Activated CD8-positive, alpha-beta memory T cell treated with anti-CD3 and anti-CD28 coated beads for 36 hours (primary cell): ENCODE measurements around the gene GRIA4. TPM values are rescaled to one million over a fixed set of nuclear protein-coding genes. Genes with fewer than 3 reads are reported as not detected.
"Not testable (repeated sequence)": the region's sequence is repeated elsewhere in the genome, so short reads cannot be mapped to it uniquely, and the experiment has no call there.

Experiments
- CTCF ChIA-PET: fragments of 350-600 bp; sonication (Branson Sonifier 250); formaldehyde crosslinking; loops from one replicate; lab custom pipeline; 2021; ENCODE audit warnings: antibody characterized with exemption; lab: Charles Lee
- POLR2A ChIA-PET: fragments of 350-600 bp; sonication (Branson Sonifier 250); formaldehyde crosslinking; loops from one replicate; lab custom pipeline; 2021; ENCODE audit warnings: antibody characterized with exemption; lab: Charles Lee
- total RNA-seq, 2 experiments: library from RNA; stranded (reverse); gene quantifications; one replicate each; pipeline ENCODE4 v1.2.3, GENCODE V29; 2021

Gene GRIA4
- total RNA-seq, 2 experiments from 2014 or later, result not detected

DNA sequence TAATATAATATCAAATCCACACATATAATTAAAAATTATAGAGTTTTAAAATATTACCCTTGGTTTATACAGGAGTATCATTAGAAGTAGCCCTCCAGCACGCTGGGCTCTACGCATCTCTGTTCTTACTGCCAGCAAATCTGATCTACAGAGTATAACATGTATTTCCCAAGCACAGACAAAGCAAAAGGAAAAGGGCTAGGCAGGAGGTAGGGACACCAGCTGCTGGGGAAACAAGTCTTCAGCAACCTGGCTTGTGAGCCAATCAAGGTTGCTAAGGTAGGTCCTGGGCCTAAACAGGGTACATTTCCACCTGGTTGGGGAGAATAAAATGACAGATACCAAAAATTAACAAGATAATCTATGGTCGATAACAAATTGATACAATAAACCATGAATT, 163.6 kb downstream of the GRIA4 start:
- POLR2A ChIA-PET, CTCF ChIA-PET: not testable (repeated sequence)

- CTCF ChIA-PET, result no interaction called here
- POLR2A ChIA-PET, result no interaction called here
These were observed 165.0 kb downstream of the GRIA4 start for GRCh38 chr11:105774899-105775298.

- ChIA-PET CTCF (no interaction called here), POLR2A (no interaction called here)
These were observed 171.1 kb downstream of the GRIA4 start for GRCh38 chr11:105780781-105781525.

DNA sequence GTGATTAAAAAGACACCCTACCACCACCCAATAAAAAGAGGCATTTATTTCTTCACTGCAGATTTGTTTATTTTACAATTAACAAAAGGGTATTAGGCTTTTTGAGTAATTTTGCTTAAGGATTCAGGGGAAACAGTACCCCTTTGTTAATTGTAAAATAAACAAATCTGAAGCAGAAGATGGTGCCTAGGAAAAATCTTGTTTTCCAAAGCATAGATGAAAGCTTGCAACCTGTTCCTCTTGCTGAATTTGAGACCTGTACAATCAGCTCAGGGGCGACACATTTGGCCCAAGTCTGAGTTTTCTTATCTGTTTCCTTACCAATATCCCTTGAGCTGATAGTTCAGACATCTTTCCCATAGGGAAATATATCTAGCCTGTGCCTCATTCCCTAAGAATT, 171.9 kb downstream of the GRIA4 start:
- POLR2A ChIA-PET, result no interaction called here

GRCh38 chr11:105783216-105783615, 173.3 kb downstream of the GRIA4 start:
- ChIA-PET CTCF (no interaction called here), POLR2A (no interaction called here)

More for the DNA sequence above, 171.9 kb downstream of the GRIA4 start:
- CTCF ChIA-PET, result no interaction called here

GRCh38 chr11:105785850-105786249, 176.0 kb downstream of the GRIA4 start:
- CTCF ChIA-PET, POLR2A ChIA-PET: not testable (repeated sequence)

- CTCF ChIA-PET, result no interaction called here
- POLR2A ChIA-PET, result no interaction called here
These were observed 176.9 kb downstream of the GRIA4 start for GRCh38 chr11:105786741-105787140.

DNA sequence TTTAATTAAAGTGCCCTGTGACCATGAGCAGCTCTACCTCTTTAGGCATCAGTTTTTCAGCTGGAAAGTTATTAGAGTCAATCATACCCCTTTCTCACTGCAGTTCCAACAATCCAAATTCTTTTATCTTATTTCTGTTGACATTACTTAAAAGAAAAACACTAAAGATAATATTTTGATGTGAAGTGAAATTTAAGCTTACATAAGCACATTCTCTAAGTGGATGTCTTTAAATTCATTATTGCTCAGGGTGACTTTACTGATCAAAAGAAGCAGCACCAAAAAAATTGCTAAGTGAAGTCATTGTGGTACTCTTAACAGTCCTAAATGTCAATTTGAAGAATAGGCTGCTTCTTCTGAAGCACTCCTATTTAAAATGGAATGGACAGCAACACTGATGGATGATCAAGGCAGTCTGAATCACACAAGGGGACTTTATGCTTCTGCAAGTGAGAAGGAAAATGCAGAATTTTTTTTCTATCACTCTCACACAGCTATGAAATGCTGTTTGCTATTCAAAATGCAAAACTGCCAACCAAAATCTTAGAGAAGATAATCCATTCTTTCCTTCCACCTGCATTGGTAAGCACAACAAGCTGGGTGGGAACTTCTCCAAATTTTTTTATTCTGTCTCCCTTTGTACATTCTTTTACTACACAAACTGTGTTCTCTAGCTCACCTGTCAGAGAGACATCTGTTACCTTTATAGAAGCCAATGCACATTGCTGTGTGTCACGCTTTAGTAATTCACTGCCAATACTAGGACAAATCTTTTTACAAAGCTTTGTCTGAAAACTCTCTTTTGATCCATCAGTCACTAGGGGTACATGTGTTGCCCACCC, 179.9 kb downstream of the GRIA4 start:
- ChIA-PET POLR2A (no interaction called here), CTCF (no interaction called here)

- CTCF ChIA-PET, result no interaction called here
- POLR2A ChIA-PET, result no interaction called here
These were observed 181.0 kb downstream of the GRIA4 start for GRCh38 chr11:105790840-105791239.

DNA sequence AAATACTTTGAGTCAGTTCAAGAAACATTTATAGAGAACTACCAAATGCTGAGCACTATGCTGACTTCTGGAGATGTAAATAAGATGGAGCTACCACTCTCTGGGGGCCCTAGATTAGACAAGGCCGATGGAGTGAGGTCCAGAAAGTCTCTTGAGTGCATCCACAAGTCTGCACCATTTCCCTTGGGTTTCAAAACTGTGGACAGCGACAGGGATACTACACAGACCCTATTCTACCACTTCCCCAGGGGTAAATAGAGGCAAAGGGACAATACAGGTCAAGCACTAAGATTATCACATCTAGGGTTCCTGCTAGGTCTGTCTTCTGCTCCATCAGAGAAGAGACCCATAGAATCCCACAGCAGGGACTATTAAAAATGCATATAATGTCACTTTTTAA, 183.2 kb downstream of the GRIA4 start:
- ChIA-PET POLR2A (no interaction called here), CTCF (no interaction called here)

DNA sequence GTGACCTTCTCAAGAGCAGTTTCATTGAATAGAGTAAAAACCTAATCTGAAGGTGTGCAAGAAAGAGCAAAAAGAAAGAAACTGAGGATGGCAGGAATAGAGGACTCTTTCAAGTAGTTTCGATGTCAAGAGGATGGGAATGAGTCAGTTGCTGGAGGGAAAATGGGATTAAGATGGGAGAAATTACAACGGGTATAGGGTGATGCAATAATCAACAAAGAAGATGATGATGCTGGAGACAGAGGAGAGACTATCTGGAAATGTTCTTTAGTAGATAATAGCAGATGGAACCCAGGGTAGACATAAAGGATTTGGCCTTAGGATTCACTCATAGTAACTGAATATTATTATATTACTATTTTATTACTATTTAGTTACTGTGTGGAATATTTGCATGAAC, 189.4 kb downstream of the GRIA4 start:
- ChIA-PET CTCF (no interaction called here), POLR2A (no interaction called here)

GRCh38 chr11:105799728-105800462, 190.0 kb downstream of the GRIA4 start:
- ChIA-PET CTCF (no interaction called here), POLR2A (no interaction called here)

GRCh38 chr11:105802390-105802789, 192.5 kb downstream of the GRIA4 start:
- POLR2A ChIA-PET, result no interaction called here
- CTCF ChIA-PET, result no interaction called here

- ChIA-PET CTCF (no interaction called here), POLR2A (no interaction called here)
These were observed 201.4 kb downstream of the GRIA4 start for GRCh38 chr11:105811242-105811641.

DNA sequence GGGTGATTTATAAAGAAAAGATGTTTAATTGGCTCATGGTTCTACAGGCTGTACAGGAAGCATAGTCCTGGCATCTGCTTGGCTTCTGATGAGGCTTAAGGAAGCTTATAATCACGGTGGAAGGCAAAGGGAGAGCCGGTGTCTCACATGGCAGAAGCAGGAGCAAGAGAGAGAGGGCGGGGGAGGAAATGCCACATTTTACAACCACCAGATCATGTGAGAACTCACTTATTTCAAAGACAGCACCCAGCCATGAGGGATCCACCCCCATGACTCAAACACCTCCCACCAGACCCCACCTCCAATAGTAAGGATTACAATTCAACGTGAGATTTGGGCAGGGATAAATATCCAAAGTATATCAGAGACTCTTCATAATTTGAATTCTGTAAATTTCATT, 211.5 kb downstream of the GRIA4 start:
- POLR2A ChIA-PET, result no interaction called here
- CTCF ChIA-PET, result no interaction called here

DNA sequence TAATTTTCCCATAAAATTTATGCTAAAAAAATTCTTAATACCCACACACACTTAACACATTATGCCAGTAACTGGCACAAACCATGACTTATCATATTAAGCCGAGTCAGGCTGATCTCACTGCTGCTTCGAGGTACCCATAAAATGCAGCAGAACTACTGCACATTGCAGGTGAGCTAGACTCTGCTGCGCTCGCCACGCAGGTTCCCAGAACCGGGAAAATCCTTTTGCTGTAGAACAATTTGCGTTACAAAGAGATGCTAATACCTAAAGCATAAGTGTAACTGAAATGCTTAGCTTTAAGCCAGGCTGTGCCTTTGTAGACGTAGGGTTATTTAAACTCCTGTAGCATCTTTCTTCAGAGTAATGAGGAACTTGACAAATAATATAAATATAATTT, 211.9 kb downstream of the GRIA4 start:
- ChIA-PET POLR2A (no interaction called here), CTCF (no interaction called here)

- ChIA-PET CTCF (interaction anchor here (0.6 kb wide), 1 partner anchor 349 kb away, joined by 3 read pairs; no protein-coding TSS in a partner anchor), POLR2A (no interaction called here)
These were observed 213.7 kb downstream of the GRIA4 start for GRCh38 chr11:105823495-105824033.

GRCh38 chr11:105824457-105825013, 214.7 kb downstream of the GRIA4 start:
- ChIA-PET CTCF (no interaction called here), POLR2A (no interaction called here)

DNA sequence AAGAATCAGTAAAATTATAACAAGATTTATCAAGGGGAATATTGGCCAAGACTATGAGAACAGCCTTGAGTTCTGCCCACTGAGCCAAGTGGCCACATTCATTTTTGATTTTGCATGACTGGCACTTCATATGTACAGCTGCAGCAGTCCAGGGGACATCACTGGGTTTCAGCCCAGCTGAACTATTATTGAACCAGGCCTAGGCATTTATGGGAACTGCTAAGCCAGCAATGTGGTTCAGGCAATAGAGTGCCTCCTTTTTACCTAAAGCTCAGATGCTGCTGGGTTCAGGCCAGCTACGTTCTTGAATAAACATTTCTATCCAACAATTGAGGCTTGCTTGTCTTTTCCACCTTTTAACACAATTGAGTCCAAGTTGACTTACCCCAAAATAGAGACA, 215.3 kb downstream of the GRIA4 start:
- POLR2A ChIA-PET, result no interaction called here
- CTCF ChIA-PET, result no interaction called here

GRCh38 chr11:105827906-105828305, 218.0 kb downstream of the GRIA4 start:
- ChIA-PET POLR2A (no interaction called here), CTCF (no interaction called here)
